NCI-H2029 (cell line): Measurements from ENCODE around the gene GNB3.

Source experiments
- DNase-seq: peaks from one replicate; lab custom pipeline; 2025; lab: John Stamatoyannopoulos, UW

Gene GNB3

DNA sequence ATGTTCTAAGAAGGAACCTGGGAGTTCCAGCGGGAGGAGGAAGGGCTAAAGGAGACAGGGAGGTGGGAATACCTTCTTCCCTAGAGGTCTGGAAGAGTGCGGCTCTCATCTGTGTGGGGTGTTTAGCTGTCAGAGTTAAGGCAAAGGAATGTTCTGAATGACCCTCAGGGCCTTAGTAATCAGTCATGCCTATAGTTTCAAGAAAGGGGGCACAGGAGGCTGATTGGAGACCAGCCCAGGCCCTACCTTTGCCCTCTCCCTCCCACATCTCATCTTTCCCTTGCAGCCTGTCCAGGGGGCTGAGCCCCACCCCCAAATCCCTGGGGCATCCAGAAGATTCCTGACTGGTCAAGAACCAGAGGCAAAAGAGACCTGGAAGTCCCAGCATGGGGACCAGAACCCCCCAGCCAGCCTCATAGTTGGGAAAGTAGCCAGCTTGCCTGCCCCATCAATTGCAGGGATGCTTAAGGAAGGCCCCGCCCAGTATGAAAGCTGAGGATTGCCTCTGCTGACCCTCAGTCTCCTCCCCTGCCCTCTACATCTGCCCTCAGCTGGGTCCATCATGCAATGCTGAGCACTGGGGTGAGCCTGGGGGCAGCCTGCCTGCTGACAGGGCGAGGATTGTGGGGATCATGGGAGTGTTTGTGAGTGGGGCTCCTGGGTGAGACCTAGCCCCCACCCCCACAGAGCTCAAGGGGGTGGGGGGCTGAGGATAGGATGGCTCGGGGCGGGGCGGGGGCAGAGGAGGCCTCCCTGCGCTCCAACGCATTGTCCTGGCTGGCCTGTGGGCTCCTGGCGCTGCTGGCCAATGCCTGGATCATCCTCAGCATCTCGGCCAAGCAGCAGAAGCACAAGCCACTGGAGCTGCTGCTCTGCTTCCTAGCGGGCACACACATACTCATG, 17.3 kb upstream of the GNB3 start:
- DNase-seq, result no peak

DNA sequence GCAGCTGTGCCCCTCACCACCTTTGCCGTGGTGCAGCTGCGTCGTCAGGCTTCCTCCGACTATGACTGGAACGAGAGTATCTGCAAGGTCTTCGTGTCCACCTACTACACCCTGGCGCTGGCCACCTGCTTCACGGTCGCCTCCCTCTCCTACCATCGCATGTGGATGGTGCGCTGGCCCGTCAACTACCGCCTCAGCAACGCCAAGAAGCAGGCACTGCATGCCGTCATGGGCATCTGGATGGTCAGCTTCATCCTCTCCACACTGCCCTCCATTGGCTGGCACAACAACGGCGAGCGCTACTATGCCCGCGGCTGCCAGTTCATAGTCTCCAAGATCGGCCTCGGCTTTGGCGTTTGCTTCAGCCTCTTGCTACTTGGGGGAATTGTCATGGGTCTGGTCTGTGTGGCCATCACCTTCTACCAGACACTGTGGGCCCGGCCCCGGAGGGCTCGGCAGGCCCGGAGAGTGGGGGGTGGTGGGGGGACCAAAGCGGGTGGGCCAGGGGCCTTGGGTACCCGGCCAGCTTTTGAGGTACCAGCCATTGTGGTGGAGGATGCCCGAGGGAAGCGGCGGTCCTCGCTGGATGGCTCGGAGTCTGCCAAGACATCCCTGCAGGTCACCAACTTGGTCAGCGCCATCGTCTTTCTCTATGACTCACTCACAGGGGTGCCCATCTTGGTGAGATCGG, 16.5 kb upstream of the GNB3 start:
- DNase-seq, result no peak

- DNase-seq, result no peak
Measured at GRCh38 chr12:6824901-6825381, 15.8 kb upstream of the GNB3 start.

DNA sequence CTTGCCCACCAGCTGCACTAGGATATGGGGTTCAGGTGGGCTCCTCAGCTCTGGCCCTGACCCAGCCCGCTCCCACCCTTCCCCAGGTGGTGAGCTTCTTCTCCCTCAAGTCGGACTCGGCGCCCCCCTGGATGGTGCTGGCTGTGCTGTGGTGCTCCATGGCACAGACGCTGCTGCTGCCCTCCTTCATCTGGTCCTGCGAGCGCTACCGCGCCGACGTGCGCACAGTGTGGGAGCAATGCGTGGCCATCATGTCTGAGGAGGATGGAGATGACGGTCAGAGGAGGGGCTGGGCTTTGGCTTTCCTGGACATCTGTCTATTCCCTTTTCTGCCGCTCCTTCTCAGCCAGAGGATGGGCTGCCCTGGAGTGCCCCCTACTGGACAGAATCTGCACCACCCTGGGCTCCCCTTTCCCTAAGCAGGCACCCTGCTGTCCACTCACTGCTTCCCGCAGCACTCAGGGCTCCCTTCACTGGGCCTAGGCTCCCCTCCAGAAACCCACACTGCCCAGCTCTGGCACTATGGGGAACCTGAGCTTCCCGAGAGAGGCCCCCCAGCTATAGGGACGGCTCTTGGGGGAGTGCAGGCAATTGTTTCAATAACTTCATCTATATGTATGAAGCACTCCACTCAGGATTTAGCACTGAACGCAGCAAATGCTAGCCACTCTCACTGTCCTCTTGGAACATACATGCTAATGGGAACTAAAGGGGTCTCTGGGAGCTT, 15.2 kb upstream of the GNB3 start:
- DNase-seq, result peak; percentile 48

- no peak for DNase-seq
Measured at GRCh38 chr12:6826125-6826733, 14.5 kb upstream of the GNB3 start.

GRCh38 chr12:6826734-6827436, 13.8 kb upstream of the GNB3 start:
- DNase-seq, result no peak

- peak; percentile 45 for DNase-seq
Measured at GRCh38 chr12:6827437-6827911, 13.3 kb upstream of the GNB3 start.

DNA sequence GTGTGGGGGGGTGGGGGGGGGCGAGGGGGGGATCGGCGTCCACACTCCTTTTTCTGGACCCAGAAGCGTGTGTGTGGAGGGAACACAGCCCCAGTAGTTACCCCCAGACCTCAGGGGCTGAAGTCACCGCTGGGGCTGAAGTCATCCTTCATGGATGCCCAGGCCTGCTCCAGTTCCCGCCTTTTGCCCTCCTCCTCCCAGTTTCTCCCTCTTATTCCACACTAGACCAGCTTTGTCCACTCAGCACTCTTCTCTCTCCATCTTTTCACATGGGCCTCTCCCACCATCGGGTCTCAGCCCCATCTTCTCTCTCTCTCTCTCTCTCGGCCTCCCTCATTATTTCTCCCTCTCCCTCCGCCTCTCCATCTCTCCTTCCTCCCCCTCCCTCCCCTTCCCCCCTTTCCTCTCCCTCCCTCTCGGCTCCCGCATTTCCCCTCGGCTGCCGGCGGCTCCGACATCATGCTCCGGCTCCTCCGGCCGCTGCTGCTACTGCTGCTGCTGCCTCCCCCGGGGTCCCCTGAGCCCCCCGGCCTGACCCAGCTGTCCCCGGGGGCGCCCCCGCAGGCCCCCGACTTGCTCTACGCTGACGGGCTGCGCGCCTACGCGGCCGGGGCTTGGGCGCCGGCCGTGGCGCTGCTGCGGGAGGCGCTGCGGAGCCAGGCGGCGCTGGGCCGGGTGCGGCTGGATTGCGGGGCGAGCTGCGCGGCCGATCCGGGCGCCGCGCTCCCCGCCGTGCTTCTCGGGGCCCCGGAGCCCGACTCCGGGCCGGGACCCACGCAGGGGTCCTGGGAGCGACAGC, 12.5 kb upstream of the GNB3 start, which contains the start of gene P3H3:
TSS of gene P3H3 (plus strand) at position 426 of the 799 bp plus-strand sequence. CDS start at position 460, 34 bp downstream.
- DNase-seq, result no peak

- no peak for DNase-seq
Measured at GRCh38 chr12:6828781-6829535, 11.8 kb upstream of the GNB3 start.

DNA sequence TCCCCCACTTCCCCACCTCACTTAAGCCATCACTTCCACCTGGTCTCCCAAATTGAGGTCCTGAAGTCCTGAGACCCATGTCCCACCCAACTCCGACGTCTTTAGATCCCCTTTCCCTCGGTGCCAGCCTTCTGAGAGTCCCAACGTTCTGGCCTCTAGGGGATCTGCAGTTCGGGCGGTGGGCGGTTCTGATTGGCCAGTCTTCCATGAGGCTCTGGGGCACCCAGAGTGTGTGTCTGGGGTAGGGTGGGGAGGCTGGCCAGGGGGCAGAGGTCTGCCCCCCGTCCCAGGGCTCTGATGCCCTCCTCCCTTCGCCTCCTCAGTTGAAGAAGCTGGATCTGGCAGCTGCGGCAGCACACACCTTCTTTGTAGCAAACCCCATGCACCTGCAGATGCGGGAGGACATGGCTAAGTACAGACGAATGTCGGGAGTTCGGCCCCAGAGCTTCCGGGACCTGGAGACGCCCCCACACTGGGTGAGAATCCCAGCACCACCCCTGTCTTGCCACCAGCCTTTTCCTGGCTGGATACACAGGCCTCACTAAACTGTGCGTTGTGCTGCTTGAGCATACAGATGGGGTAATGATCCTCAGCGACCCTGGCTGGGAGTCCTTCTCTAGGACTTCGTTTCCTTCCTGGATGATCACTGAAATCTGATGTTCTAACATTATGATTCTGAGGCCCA, 11.0 kb upstream of the GNB3 start:
- no peak for DNase-seq

DNA sequence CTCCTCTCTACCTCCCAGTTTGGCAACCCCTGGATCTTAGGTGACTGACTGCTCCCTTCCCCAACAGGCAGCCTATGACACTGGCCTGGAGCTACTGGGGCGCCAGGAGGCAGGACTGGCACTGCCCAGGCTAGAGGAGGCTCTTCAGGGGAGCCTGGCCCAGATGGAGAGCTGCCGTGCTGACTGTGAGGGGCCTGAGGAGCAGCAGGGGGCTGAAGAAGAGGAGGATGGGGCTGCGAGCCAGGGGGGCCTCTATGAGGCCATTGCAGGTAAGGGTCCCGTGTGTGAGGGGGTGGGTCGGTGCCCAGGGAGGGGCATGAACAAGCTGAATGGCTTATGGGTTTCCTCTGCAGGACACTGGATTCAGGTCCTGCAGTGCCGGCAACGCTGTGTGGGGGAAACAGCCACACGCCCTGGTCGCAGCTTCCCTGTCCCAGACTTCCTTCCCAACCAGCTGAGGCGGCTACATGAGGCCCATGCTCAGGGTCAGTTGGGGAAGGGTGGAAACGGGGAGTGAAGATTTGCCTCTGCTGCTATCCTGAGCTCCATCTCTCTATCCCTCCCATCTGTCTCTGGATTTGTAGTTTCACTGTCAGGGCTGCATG, 10.3 kb upstream of the GNB3 start:
- no peak for DNase-seq

DNA sequence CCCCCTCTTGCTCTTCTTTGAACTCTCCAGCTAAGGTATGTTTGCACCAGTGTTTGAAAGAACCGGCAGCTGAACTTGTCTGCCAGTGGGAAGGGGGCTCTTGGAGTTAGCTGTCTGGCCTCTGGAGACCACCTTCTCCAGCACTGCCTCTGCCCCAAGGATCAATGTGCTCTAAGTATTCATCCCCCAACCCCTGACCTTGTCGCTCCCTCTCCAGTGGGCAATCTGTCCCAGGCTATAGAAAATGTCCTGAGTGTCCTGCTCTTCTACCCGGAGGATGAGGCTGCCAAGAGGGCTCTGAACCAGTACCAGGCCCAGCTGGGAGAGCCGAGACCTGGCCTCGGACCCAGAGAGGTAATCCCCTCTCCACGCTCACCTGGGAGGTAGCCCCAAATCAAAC, 9.7 kb upstream of the GNB3 start:
- no peak for DNase-seq

DNA sequence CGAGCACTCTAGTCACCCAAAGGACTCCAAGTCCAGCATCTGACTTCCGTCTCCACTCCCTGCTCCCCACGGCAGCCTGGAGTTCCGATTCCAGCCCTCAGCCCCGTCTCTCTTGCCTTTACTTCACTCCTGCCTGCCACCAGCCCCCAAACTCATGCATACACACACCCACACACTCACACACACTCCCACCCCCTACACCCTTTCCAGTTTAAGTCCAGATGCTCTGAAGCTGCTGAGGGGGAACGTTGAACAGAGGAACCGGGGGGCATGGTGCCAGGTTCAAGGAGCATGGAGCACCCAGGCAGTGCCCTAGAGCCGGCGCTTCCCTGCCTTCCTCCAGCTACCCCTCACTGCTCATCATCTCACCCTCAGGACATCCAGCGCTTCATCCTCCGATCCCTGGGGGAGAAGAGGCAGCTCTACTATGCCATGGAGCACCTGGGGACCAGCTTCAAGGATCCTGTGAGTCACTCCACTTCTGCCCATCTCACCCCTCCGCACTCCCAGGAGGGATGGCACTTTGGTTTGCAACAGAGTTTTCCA, 9.2 kb upstream of the GNB3 start:
- no peak for DNase-seq

- DNase-seq, result no peak
Measured at GRCh38 chr12:6832125-6832524, 8.6 kb upstream of the GNB3 start.

DNA sequence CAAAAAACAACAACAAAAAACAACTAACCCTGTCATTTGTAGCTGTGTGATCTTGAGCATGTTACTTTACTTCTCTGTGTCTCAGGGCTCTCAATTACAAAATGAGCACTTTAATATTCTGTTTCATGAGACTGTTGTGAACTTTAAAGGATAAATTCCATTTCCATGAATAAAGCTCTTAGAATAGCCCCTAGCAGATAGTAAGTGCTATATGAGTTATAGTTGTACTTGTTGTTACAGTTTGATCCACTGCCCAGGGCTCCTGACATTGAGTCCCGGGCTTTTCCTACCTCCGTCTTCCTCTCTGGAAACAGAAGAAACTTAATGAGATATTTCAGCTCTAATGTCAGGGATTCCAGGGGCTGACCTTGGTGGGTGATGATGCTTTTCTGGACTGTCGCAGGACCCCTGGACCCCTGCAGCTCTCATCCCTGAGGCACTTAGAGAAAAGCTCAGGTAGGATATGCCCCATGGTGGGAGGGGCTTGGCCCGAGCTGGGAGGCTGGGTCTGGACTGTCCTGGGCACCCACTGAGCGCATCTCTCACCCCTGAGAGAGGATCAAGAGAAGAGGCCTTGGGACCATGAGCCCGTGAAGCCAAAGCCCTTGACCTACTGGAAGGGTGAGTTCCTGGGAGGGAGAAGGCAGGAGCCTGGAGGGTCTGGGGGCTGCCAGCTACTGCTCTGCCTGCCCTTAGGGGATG, 7.4 kb upstream of the GNB3 start:
- no peak for DNase-seq

- DNase-seq, result no peak
Measured at GRCh38 chr12:6834254-6834653, 6.5 kb upstream of the GNB3 start.

GRCh38 chr12:6834873-6835272, 5.9 kb upstream of the GNB3 start:
- no peak for DNase-seq

GRCh38 chr12:6836851-6837250, 3.9 kb upstream of the GNB3 start:
- DNase-seq, result no peak
